HG03060 (cell line): ENCODE results near the gene ERP44.
"Not testable (repeated sequence)": the region's sequence is repeated elsewhere in the genome, so short reads cannot be mapped to it uniquely, and the experiment has no call there.

Experiments used
- ATAC-seq: cut with Tn5 transposase; IDR thresholded peaks from one replicate; pipeline ENCODE4 v1.9.1; 2021; ENCODE audit warnings: low read depth, moderate number of reproducible peaks; ENCODE audit not compliant: unreplicated experiment

The ERP44 gene

DNA sequence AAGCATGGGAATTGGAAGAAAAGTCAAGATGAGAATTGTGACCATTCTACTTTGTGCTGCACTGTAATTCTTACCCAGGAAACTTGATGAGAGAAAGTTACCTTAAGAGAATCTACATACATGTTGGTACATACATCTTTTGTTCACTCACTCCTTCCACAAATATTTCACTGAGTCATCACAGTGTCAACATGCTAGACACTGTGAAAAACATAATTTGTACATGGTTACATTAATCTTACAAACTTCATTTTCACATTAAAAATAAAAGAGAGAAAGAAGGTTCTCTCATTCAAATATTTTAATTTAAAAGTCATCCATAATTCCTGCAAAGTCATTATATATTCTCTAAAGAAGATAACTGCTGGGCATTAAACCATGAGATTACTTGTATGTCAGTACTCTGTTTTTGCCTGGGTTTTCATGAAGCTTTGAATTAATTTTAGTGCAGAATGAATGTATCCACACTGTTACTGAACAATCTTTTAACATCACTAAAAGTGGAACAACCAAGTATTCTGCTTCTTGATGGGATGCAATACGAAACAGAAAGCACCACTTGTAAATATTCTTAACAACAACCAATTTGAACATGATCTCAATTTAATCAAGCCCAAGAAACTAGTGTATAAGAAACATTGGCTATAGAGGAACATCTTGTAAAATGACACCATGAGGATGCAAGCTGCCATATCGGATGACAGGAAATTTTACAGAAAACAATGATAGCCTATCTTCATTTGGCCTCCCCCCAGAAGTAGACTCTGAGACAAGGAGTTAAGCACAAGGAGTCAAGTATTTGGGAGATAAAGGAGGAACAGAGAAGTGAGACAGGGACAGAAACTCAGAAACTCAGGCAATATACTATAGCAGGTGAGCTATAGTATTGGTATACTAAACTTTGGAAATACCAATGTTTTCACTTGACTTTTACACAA lies 28.4 kb downstream of the ERP44 start:
- ATAC-seq = no peak

DNA sequence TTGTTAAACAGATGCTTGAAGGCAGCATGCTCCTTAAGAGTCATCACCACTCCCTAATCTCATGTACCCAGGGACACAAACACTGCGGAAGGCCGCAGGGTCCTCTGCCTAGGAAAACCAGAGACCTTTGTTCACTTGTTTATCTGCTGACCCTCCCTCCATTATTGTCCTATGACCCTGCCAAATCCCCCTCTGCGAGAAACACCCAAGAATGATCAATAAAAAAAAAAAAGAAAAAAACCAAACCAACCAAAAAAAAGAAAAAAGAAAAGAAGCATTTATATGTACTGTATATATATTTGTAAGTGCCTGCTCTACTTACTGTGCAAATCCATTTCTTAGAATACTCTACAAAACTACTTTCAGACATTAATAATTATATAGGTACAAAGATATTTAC lies 29.7 kb downstream of the ERP44 start:
- not testable (repeated sequence) for ATAC-seq

DNA sequence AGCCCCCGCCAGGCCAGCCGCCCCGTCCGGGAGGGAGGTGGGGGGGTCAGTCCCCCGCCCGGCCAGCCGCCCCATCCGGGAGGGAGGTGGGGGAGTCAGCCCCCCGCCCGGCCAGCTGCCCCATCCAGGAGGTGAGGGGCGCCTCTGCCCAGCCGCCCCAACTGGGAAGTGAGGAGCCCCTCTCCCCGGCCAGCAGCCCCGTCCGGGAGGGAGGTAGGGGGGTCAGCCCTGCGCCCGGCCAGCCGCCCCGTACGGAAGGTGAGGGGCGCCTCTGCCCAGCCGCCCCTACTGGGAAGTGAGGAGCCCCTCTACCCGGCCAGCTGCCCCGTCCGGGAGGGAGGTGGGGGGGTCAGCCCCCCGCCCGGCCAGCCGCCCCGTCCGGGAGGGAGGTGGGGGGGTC lies 30.8 kb downstream of the ERP44 start:
- not testable (repeated sequence) for ATAC-seq

DNA sequence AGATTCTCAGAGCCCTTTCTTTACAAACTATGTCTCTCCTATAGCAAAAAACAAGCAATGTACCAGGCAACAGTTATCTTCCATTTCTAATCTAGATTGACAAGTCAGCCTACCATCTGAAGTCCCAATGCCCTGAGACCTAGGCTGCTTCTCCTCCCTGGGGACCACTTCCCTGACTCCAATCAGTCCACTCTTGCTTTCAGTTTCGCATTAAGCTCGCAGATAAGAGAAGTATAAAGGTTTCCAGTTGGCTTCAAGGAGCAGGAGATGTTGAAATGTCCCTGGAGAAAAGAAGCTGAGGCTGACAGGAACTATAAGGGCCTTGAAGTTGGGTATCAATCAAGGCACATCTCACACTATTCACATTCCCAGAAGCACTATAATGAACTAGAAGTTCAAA lies 32.3 kb downstream of the ERP44 start:
- peak; percentile 76 for ATAC-seq

DNA sequence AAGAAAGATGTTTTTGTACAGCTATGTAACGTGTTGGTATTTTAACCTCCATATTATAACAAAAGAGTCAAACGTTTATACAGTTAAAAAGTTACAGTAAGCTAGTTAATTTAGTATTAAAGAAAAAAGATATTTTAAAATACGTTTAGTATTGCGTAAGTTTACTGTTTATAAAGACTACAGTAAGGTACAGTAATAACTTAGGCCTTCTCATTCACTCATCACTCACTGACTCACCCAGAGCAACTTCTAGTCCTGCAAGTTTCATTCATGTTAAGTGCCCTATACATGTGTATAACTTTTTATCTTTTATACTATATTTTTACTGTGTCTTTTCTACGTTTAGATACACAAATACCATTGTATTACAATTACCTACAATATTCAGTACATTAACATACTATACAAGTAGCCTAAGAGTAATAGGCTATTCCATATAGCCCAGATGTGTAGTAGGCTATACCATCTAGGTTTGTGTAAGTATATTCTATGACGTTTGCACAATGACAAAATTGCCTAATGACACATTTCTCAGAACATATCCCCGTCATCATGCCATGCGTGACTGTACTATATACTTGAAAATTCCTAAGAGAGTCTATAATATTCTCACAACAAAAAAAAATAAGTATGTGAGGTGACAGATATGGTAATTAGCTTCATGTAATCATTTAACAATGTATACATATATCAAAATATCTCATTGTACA lies 33.8 kb downstream of the ERP44 start:
- no peak for ATAC-seq

DNA sequence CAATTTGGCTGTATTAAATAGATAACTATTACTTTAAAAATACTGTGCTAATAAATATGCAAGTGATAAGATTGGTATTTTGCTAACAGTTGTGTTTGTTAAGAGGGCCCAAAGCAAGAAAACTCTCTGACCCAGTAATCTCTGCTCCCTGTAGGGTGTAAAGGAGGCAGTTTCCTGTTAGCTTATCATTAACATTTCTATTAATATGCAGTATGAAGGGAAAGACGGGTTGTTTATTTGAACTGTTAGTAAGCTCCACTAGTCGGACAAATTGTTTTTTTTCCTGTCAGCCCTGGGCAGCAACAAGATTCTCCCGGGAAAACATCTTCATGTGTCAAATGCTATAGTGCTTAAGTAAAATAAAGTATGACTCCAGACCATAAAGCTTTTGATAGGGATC lies 35.6 kb downstream of the ERP44 start:
- no peak for ATAC-seq

DNA sequence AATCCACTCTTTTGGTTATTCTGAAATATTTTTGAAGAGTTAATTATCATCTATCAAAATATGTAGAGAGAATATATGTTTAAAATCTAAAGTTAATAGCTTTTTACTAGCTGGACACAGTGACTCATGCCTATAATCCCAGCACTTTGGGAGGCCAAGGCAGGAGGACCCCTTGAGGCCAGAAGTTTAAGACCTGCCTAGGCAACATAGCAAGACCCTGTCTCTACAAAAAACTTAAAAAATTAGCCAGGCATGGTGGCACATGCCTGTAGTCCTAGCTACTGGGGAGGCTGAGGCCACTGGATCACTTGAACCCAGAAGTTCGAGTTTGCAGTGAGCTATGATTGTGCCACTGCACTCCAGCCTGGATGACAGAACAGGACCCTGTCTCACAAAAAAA lies 36.1 kb downstream of the ERP44 start:
- not testable (repeated sequence) for ATAC-seq

DNA sequence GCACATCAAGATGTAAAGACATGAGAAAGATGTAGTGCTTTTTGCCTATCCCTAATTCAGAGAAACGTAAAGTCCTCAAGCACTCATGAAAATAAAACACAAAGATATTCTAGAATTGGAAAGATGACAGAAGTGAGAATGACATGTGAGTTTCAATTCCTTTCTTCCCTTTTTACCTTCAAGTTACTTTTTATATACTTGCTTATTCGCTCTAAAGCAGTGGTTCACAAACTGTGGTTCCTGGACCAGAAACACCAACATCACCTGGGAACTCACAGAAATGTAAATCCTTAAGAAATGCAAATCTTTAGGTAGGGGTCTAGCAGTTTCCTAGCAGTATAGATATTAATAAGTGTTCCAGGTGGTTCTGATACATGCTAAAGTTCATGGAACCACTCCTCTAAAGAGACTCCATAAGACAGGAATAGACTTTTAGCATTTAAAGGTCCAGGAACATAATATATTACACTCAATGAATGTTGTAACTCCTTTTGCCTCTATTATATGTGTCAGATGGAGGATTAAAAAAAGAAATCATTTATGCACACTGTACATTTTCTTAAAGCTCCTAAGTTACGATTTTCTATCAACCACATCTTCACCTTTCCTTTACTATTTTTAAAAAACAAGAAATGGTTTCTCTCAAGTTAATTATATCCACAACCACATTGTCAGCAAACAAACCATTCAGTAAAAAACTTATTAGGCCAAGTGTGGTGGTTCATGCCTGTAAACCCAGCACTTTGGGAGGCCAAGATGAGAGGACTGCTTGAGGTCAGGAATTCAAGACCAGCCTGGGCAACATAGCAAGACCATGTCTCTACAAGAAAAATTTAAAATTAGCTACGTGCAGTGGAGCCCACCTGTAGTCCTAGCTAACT lies 39.9 kb downstream of the ERP44 start:
- peak; percentile 90 for ATAC-seq

DNA sequence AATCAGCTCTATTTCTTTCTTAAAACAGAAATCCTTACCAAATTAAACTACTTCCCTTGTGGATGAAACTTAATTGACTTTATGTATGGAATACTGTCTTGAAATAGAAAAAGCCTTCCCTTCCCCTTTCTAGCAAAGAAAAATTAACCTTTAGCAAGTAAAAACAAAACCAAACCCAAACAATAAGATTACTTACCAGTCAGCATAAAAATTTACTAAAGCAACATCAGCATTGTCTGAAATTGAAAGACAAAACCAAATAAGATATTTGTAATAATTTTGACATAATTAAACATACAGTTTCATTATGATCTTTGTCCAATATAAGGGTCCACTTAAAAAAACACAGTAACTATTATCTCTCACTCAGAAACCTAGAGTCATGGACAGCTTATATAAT lies 41.2 kb downstream of the ERP44 start:
- ATAC-seq = no peak

DNA sequence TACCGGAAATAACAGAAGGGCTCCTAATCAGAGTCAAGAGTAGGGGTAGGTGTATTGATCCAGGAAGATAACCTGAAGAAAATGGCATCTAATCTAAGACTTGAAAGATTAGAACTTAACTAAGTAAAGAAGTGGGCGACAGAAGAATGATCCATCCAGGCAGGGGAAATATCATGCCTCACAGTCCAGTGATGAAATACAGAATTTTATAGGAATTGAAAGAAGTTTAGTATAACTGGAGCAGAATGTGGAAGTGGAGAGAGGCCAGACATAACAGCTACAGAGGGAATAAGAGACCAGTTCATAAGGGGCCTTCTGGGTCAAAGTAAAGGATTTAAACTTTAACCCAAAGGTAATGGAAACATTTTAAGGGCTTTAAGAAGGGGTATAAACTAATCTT lies 42.2 kb downstream of the ERP44 start:
- no peak for ATAC-seq

DNA sequence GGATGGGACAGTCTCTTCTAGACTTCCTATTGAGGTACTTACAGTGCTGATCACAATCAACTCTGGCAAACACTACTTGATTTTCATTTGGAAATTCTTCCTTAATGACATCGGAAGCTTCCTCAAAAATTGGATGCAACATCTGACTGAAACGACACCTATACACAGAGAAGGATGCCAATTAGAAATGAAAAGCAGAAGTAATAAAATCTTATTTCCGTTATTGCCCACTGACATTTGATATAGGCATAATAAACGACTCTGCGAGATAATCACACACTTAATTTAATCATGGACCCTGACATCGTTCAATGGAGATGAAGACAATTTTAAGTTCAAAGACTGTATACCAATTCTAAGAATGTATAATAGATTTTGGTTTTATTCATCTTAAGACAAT lies 46.4 kb downstream of the ERP44 start:
- ATAC-seq = no peak

DNA sequence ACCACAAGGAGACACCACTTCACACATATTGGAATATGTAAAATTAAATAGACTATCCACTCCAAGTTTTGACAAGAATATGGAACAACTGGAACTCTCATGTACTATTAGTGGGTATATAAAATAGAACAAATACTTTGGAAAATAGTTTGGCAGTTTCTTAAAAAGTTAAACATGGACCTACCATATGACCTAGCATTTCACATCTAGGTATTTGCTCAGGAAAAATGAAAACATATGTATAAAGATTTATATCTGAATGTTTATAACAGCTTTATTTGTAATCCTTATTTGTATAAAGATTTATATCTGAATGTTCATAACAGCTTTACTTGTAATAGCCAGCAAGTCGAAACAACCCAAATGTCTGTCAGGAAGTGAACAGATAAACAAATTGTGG lies 49.2 kb downstream of the ERP44 start:
- ATAC-seq = no peak

DNA sequence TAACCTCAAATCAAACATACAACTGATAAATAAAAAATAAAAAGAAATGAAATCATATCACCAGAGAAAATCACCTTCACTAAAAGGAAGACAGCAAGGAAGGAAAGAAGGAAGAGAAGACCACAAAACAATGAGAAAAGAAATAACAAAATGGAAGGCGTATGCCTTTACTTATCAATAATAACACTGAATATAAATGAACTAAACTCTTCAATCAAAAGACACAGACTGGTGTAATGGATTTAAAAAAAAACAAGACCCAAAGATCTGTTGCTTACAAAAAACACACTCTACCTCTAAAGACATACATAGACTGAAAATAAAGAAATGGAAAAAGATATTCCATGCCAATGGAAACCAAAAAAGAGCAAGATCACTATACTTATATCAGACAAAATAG lies 60.3 kb downstream of the ERP44 start:
- no peak for ATAC-seq

DNA sequence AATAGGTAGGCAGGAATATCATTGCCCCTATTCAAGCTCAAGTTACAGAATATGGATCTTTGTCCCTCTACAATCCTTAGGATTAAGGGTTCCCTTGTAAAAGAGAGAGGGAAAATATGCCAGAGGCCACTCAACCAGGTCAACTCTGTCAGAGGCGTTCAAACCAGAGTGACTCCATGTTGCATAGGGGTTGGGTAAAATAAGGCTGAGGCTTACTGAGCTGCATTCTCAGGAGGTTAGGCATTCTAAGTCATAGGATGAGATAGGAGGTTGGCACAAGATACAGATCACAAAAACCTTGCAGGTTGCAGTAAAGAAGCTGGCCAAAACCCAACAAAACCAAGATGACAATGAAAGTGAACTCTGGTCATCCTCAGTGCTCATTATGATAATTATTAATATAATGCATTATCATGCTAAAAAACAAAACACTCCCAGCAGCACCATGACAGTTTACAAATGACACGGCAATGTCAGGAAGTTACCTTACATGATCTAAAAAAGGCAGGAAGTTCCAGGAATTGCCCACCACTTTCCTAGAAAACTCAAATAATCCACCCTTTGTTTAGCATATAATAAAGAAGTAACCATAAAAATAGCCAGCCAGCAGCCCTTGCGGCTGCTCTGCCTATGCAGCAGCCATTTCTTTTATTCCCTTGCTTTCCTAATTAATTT lies 64.8 kb downstream of the ERP44 start:
- no peak for ATAC-seq

DNA sequence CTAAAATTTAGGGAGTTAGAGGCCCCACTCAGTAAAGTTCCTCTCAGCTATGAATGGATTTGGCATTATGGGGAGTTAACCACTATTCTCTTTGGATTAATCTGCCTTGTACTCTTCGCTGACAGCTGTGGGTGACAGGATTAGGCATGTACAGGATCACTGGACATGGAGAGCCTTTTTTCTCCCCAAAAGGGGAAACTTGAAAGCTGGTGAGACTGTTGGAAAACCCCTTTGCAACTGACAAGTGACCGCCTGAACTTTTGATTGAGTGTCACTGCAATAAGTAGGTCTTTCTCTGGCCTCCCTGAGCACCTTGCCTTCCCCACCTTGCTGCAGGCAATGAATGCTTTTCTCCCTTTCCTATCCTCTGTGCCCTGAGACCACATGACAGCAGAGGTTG lies 68.3 kb downstream of the ERP44 start:
- ATAC-seq = no peak

DNA sequence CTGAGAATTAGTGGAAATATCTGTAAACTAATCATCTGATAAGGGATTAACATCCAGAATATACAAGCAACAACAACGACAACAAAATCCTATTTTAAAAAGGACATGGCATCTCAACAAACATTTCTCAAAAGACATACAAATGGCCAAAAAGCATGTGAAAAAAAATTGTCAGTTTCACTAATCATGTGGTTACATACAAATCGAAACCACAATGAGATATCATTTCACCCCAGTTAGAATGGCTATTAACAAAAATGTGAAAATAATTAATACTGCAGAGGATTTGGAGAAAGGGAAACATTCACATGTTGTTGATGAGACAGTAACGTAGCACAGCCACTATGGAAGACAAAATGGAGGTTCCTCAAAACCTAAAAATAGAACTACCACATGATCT lies 69.5 kb downstream of the ERP44 start:
- ATAC-seq = no peak

DNA sequence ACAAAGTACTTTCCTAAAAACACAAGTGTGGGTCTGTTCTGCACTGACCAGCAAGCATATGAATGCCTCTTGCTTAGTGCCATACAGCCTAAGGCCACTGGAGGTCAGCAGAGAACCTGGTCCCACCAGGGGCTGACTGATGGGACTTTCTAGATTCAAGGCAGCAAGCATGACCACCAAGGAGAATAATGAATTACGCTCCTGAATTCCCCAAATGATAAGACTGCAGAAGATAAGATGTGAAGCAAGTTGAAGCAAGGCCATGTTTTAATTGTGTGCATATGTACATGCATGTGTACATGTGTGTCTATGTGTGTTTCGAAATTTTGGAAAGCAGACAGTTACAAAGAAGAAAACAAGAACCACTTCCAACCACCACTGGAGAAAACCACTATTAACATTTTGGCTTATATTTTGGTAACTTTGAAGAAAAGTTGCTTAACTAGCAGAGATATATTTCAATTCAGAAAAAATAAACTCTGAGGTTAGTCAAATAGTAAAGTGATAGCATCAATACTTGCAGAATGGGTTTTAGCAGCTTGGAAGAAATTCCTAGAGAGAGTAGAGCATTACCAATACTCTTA lies 70.5 kb downstream of the ERP44 start:
- no peak for ATAC-seq

DNA sequence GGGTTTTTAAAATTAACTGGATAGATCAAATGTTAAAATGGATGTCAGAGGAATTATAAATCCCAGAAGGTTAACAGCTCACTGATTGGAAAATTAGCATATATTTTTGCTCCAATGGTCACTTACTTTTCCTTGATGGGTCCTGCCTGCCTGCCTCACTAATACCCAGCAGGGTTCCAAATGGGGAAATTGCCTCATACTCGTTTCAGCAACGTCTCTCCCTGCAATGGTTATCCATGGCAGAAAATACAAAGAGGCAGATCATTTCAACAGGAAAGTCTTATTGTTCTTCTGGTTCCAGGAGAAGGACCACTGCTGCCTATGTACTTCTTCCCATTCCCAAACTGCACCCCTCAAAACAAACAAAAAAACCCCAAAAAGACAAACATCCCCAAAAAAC lies 71.3 kb downstream of the ERP44 start:
- ATAC-seq = no peak

DNA sequence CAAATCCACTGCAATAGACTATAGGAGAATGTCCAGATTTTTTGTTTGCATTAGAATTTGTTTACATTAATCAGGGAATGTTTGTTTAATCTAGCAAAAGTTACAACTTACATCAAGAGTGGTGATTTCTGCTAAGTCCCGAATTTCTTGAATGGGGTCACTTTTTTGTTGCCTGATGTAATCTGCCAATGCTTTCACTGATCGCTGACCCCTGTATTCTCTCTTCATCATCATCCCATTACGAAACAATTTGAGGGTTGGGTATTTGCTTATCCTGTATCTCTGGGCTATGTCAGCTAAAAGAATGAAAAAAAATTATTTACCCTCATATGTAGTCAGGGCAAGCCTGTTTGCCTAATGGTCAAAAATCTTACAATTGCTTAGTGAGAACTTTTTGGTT lies 76.9 kb downstream of the ERP44 start:
- ATAC-seq = no peak
